ENCODE results near the gene NSG1.

Gene NSG1

DNA sequence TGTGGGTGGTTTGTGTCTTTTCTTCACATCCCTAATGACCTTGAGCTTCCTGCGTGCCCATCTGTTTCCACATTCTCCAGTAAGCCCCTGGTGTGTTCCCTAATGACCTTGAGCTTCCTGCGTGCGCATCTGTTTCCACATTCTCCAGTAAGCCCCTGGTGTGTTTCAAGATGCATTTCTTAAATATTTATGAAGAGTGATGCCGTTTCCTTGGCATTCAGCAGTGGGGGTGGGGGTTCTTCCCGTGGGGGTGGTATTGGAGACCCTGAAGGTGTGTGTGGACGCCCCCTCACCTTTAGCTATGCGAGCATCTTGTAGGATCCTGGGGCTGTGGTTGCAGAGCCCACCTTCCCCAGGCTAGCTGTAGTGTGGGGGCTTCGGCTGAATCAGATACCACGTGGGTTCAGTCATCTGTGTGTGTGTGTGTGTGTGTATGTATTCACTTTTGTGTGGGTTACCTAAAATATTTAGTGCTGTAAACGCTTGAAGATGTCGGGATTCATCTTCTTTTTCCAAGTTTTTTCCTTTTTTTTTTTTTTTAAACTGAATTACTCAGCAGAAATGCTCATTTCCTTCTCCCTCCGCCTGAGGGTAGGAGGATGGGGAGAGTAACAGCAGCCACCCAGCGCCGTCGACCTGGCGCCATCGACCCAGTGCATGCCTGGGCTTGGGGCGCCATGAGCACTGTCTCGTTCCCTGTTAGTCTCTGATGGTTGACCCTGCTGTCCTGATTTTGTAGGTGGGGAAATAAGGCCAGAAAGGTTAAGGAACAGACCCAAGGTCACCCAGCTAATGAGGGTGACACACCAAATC, 9.9 kb downstream of the NSG1 start:
- DNase-seq (ENCODE audit: low spot score), result no peak

DNA sequence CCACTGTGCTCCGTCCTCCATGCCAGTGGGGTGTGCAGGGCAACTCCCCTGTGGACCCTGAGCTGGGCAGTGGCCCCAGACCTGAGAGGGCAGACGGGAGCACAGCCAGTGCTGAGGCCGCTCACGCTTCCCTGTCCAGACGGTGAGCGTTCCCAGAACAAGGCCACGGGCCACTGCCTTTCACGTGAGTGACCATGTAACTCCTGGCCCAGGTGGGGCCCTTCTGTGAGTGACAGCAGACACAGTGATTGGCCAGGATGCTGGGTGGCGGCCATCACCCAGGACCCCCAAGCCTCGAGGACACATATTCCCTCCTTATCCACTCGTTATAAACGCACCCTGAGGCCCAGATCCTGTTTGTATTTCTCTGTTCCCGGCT, 10.5 kb downstream of the NSG1 start:
- no peak for DNase-seq (ENCODE audit: low spot score)

DNA sequence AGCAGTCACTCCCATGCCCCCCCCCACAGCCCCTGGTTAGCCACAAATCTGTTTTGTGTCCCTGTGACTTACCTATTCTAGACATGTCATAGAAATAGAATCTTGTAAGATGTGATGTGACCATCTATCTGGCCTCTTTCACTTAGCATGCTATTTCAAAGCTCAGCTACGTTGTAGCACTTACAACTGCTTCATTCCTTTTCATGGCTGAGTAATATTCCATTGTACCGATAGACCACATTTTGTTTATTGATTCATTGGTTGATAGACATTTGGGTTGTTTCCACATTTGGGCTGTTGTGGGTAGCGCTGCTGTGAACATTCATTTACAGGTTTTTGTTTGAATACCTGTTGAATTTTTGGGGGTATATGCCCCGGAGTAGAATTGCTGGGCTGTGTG, 11.5 kb downstream of the NSG1 start:
- no peak for DNase-seq (ENCODE audit: low spot score)

DNA sequence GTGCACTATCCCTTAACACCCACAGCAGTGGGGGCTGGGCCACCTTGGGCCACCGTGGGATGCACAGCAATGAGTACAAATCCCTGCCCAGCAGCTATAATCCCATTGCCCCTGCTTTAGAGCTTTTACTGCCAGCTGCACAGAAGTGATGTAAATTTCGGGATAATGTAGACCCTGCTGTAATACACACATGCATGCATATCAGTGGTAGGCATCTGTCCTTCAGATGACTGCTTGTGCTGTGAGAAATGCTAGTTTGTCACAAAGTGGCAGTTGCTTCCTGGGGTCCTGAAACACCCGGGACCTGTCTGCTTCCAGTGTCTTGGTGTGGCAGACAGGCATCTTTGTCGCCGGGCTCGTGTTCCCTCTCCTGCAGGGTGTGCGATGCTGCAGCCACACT, 14.1 kb downstream of the NSG1 start:
- DNase-seq (ENCODE audit: low spot score), result no peak

DNA sequence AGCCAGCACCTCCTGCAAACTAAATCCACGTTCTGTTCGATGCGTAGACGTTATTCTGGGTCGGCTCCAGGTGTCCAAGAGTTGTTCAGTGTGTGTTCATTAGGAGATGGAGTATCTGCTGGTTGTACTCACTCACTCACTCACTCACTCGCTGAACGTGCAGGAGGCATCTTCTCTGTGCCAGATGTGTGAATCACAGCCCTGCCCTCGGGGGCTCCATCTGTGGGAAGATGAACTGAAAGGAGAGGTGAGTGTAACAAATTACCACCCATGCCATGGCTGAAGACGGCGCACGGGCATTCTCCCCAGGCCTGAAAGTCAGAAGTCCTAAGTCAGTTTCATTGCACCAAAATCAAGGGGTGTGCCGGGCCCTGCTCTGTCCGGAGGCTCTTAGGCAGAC, 16.1 kb downstream of the NSG1 start:
- DNase-seq (ENCODE audit: low spot score), result no peak

DNA sequence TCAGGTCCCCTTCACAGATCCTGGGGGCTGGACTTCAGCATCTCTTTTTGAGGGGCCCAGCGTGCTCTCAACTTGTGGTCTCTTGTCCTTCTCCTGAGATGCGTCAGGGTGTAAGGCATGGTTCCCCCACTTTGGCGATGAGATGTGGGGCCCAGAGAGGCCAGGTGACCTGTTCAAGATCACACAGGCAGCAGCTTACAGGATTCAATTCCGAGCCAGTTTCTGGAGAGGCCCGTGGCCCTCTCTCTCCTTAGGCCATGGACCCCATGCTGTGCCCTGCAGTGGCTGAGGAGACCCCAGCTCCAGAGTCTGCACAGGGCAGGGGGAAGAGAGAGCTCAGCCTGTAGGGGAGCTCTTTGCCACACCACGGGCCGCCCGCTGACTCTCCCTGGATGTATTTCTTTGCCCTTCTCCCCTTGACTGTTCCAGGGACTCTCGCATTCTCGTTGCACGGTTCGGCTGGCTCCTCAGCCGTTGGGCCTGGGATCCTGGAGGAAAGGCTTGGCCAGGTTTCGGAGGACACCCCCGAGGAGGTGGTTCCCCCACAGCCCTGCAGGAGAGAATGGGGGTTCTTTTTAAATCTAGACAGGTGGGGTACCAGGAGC, 18.6 kb downstream of the NSG1 start:
- no peak for DNase-seq (ENCODE audit: low spot score)

DNA sequence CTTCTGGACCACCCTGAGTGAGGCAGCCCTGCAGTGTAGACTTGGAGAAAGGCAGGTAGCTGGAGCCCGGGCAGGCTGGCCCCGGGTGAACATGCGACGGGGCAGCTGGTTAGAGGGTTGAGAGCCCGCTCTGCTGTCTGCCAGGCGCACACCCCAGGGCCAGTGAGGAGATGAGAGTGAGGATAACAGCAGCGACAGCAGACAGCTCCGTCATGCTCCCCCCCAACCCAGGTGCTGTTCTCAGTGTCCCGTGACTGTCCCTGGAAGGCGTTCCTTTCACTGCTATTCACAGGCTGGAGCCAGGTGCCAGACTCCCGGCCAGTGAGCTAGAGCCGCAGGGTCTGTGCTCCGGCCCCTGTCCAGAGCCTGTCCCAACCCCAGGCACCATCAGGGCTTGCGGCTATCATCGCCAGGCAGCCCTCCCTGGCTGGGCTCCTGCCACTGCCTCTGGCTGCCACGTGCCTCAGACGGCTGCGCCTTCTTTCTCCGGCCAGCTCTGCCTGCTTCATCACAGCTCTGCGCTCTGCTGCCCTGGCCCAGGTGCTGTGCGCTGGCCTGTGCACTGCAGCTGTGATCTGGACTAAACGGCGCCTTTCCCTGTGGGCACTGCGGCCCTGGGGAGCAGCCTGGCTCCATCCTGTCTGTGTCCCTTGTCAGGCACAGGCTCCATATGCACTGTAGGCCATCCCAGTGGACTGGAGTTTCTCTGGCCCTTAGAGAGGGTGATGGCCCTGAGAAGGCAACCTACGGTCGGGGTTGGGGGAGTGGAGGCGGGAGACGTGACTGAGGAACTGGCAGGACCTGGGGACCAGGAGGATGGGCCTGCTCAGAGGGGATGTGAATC, 19.8 kb downstream of the NSG1 start:
- no peak for DNase-seq (ENCODE audit: low spot score)

DNA sequence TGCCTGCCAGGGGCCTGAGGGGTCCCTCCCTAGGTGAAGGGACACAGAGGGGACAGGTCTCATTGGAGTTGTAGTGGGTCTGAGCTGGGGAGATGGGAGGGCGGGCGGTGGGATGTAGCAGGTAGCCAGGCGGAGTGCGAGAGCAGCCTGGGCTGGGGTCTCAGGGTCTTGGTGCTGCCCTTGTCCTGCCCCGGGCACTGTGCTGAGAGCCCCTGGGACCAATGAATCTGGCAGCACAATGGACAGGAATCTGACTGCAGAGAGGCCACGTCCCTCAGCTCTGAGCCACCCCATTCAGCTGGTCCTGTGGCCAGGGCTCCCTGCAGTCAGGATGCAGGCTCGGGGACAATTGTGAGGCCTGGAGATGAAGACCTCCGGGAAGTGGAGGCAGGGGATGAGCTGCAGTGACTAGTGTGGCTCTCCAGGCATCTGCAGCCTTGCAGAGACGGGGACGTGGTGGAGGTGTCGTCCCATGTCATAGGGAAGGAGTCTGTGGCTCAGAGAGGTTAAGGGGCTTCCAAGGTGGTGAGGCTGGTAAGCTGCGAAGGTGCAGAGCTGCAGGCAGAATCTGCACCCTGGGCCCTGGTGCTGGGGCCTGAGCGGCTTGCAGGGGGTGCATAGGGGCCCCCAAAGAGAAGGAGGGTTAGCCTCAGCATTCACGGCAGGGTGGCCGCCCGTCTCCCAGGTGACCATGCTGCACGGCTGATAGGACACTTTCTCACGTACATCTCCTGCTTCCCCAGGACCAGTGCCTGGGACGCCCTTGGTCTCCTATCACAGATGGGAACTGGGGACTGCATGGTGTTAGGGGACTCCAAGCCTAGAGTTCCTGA, 20.6 kb downstream of the NSG1 start:
- no peak for DNase-seq (ENCODE audit: low spot score)

DNA sequence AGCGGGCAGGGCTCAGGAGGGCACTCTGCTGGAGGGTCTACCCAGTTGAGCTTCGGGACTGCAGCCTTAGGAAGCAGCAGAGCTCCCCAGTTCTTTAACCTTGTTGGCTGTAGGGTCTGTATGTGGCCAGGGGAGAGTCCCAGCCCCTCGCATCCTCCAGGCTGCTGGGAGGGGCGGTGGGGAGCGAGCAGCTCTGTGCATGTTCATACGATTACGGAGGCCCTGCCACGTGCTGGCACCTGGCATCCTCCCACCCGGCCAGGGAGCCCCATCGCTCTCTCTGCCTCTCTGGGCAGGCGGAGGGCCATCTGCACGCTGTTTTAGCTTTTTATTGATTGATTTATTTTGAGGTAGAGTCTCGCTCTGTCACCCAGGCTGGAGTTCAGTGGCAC, 21.2 kb downstream of the NSG1 start:
- DNase-seq (ENCODE audit: low spot score), result no peak

DNA sequence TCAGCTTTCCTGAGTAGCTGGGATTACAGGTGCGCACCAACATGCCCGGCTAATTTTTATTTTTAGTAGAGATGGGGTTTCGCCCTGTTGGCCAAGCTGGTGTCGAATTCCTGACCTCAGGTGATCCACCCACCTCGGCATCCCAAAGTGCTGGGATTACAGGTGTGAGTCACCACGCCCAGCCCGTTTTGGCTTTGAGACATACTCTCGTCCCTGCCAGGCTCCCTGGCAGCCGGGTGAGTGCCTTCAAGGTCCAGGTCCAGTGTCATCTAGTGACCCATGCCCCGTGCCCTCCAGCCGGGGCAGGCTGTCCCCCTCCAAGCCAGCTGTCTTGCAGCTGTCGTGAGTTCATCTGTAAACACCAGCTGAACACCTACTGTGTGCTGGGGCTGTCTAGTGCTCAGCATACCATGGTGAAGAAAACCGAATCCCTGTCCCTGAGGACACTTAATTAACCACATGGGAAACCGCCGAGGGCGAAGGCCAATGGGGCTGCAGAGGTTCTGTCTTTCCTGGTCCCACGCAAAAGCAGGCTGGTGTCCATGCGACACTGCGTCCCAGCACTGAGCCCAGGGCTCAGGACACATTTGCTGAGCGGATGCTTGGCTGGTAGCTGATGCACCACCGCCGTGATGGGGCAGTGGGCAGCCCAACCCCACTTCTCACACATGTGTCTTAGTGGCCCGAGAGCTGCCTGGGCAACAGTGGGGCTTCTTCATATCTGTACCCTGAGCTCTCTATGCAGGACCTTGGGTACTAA, 21.9 kb downstream of the NSG1 start:
- no peak for DNase-seq (ENCODE audit: low spot score)

DNA sequence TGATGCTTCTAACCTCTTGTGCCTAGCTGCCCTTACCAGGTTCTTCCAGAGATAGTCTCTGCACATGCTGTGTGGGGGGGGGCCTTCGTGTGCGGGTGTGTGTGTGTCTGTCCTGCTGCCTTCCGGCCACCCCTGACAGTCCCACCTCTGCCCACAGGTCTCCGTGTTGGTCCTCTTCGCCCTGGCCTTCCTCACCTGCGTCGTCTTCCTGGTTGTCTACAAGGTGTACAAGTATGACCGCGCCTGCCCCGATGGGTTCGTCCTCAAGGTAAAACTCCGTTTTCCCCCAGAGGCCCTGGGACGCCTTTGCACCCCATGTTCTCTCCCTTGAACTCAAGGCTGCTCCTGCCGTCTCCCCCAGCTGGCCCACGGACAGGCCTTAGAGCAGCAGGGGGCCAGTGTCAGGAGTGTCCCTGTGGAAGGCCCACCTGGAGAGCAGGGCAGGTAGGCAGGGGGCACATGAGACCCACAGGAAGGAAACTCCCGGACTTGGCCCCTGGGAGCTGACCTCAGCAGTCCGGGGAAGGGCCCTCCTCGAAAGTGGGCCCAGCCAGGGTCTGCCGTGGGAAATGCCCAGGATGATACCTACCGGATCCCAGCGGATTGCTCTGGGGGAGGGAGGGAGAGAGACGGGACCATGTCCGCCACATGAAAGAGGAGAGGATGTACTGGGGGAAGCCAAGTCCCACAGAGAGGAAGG, 22.7 kb downstream of the NSG1 start:
- DNase-seq (ENCODE audit: low spot score), result no peak

DNA sequence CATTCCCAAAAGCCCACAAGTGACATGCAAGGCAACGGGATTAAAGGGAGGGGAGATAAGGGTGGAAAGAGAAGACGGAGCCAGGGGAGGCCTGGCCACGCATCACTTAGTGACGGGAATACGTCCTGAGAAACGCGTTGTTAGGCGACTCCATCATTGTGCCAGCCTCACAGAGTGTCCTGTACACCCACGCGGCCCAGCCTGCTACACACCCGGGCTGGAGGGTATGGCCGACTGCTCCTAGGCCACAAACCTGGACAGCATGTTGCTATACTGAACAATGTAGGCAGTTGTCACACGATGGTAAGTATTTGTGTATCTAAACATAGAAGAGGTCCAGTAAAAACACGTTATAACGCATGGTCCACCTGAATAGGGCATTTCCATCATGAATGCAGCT, 23.4 kb downstream of the NSG1 start:
- no peak for DNase-seq (ENCODE audit: low spot score)

DNA sequence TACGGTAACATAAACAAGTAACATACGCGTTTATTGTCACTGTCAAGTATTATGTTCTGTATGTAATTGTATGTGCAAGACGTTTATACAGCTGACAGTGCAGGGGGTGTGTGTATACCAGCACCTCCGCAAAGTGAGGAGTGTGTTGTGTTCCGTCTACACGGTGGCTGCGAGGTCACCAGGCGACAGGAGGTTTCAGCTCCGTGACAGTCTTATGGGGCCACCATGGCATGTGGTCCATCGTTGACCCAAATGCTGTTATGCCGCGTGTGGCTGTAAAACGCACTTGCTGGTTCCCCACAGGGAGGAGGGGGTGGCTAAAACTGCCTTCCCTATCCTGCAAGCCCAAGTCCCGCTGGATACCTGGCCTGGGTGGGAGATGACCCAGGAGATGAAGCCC, 25.0 kb downstream of the NSG1 start:
- no peak for DNase-seq (ENCODE audit: low spot score)

DNA sequence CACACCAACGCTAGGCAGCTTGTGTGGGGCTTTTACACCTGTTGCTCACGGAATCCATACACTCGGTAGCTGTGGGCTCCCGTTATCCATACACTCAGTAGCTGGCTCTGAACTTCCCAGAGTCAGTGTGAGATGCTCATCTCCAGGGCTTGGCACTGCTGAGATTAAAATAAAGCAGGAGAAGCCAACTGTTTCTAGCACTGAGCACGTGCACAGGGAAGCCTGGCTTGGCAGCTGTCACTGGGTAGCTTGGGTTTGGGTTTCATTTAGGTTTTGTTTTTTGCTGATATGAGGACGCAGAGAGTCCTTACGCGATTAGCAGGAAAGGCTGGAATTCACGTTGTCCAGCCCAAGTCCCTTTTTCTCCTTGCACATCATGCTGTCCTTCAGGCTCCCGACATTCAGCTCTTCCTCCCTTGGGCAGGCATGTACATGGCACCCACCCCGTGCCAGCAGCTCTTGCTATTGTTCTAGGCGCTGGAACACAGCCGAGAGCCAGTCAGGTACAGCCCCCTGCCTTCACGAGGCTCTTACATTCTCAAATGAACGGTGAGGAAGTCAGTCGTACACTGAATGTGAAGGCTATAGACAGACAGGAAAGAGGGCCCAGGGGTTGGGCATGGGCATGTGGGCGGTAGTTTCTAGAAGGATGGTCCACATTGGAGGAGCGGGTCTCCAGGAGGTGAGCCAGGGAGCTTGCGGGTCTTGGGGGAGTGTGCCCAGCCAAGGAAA, 25.9 kb downstream of the NSG1 start:
- no peak for DNase-seq (ENCODE audit: low spot score)

DNA sequence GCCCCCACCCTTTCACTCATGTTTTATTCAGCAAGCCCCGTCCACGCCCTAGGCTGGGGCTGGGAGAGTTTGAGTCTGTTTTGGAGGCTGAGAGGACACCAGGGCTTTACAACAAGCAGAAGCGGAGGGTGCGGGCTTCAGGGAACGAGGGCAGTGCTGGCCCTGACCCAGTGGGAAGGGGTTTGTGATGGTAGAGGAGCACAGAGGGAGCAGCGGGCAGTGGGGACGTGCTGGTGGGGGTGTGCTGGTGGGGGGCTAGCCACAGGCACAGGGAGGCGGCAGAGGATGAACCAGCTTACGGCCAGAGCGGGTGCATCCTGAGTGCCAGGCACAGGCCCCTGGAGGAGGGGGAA, 26.4 kb downstream of the NSG1 start:
- DNase-seq (ENCODE audit: low spot score), result no peak

DNA sequence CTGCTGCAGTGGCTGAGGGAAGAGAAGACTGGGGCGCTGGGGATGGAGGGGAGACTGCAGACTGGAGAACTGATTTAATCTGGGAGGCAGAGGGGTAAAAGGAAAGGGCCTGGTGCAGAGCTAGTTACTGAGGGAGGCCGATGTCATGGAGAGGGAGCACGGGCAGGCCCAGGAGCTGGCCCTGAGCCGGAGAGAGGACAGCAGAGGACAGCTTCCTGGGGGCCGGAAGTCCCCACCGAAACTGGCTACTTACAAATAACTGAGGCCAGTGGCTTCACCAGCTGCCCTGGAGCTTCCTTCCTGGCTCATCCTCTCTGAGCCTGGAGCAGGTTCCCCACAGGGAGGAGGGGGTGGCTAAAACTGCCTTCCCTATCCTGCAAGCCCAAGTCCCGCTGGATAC, 26.9 kb downstream of the NSG1 start:
- no peak for DNase-seq (ENCODE audit: low spot score)

DNA sequence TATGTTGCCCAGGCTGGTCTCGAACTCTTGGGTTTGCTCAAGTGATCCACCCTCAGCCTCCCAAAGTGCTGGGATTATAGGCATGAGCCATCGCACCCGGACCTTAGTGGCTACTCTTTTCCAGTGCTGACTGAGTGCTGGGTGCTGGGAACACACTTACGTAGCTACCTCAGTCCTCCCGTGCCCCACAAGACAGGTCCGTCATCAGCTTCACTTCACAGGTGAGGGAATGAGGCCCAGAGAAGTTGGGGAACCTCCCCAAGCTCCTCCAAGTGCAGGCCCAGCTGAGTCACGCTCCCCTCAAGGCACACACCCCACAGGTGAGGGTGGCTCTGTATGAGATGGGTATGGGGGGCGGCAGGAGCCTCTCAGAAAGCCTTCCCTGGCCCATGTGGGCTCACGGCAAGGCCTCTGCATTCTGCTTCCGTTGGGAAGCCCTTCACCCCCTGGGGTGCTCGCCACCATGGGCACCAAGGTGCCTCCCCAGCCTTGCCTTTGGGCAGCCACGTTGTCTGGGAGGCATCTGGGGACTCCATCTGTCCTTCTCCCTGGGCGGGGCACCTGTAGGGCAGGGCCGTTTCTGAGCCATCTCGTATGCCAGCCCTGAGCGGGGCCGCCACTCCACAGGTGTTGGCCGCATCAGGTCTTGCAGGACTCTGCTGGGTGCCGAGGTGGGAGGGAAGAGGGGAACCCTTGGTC, 28.4 kb downstream of the NSG1 start:
- no peak for DNase-seq (ENCODE audit: low spot score)

DNA sequence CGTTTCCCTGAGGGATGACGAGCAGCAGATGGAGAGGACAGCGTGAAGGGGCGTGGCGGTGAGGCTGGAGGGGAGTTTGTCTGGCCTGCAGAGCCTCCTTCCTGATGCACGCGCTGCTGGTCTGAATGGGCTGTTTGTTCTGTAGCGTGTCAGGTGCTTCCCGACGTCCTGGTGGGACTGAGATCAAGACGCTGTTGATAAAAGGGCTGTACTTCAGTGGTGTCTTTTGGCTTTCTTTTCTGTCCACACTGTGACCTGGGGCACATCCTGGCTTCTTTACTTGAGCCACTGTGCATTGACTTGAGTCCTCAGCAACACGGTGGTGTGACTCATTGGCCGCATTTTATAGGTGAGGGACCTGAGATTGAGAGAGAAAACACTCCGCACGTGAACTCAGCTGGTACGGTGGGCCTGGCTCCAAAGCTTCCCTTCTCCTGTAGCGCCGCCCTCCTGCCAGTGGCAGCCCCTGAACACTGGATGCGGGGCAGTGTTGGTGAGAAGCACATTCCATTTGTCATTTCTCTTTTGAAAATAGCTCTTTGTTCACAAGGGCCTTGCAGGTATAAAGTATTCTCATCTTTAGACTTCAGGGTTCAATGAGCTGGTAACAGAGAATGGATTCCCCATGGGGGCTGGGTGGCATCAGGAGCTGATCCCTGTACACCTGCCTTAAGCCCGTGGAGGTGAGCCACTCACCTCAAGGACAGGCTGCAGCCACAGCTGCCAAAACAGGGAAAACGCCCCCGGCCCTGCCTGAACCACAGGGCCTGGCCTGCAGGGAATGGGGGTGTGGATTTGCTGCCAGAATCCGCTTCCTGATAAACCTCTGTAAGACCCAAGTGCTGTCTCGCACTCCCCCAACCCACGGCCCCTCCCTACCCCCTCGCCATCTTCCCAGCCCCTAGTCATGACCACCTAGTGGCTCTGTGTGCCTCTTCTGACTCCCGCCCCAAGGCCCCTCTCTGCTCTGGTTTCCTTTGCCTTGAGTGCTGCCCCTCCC, 29.2 kb downstream of the NSG1 start:
- no peak for DNase-seq (ENCODE audit: low spot score)
